ENCODE measurements around the gene WRAP73.

The WRAP73 gene

GRCh38 chr1:3651026-3651929 is 1.4 kb upstream of the WRAP73 start:
- peaks cover 16% of the 10 kb centered on the region for H3K36me3 ChIP-seq
- H3K27ac ChIP-seq: no peak overlapping the region
- no peak for TF ChIP-seq Cebpa-rat (IDR thresholded peaks at IDR 0.05)
- no peaks in the 10 kb centered on the region; the same call in 1 of the 2 replicates for H4K20me1 ChIP-seq
- H3K4me3 ChIP-seq: no peak overlapping the region
- H3K9ac ChIP-seq: no peak overlapping the region
- H3K4me2 ChIP-seq: no peak overlapping the region
- H3K9me3 ChIP-seq: peaks cover 15% of the 10 kb centered on the region; the same call in 1 of the 2 replicates
- peaks cover 35% of the 10 kb centered on the region for H3K4me1 ChIP-seq
- H3K27me3 ChIP-seq: peaks cover 54% of the 10 kb centered on the region

GRCh38 chr1:3650248-3651025 is 534 bp upstream of the WRAP73 start:
- peak overlapping the region; percentile 90; the same call in 1 of the 2 replicates for H3K4me3 ChIP-seq

GRCh38 chr1:3646596-3646995 is 3.3 kb downstream of the WRAP73 start:
- peaks cover 14% of the 10 kb centered on the region; the same call in 1 of the 2 replicates for H3K9me3 ChIP-seq
- H3K4me3 ChIP-seq: no peak overlapping the region
- peaks cover 55% of the 10 kb centered on the region for H3K36me3 ChIP-seq
- H3K27ac ChIP-seq: no peak overlapping the region
- TF ChIP-seq Cebpa-rat (IDR thresholded peaks at IDR 0.05): no peak
- H3K27me3 ChIP-seq: peaks cover 13% of the 10 kb centered on the region
- H3K4me2 ChIP-seq: no peak overlapping the region
- peak overlapping the region; percentile 10; the same call in 1 of the 2 replicates for H3K9ac ChIP-seq
- peaks cover 33% of the 10 kb centered on the region for H3K4me1 ChIP-seq
- H4K20me1 ChIP-seq: peaks cover 13% of the 10 kb centered on the region

More at GRCh38 chr1:3650248-3651025, 534 bp upstream of the WRAP73 start:
- H3K27me3 ChIP-seq: peaks cover 51% of the 10 kb centered on the region
- no peaks in the 10 kb centered on the region; the same call in none of the 2 replicates for H4K20me1 ChIP-seq
- peaks cover 33% of the 10 kb centered on the region for H3K4me1 ChIP-seq
- H3K9ac ChIP-seq: no peak overlapping the region
- TF ChIP-seq Cebpa-rat (IDR thresholded peaks at IDR 0.05): no peak
- H3K36me3 ChIP-seq: peaks cover 25% of the 10 kb centered on the region
- peaks cover 15% of the 10 kb centered on the region; the same call in 1 of the 2 replicates for H3K9me3 ChIP-seq
- H3K27ac ChIP-seq: no peak overlapping the region
- peak overlapping the region; percentile 98; the same call in 1 of the 2 replicates for H3K4me2 ChIP-seq

- peaks cover 6% of the 10 kb centered on the region; the same call in 1 of the 2 replicates for H3K9me3 ChIP-seq
- no peak for TF ChIP-seq Cebpa-rat (IDR thresholded peaks at IDR 0.05)
- peaks cover 5% of the 10 kb centered on the region for H3K27me3 ChIP-seq
- H3K4me1 ChIP-seq: peaks cover 33% of the 10 kb centered on the region
- peaks cover 21% of the 10 kb centered on the region for H4K20me1 ChIP-seq
- H3K9ac ChIP-seq: no peak overlapping the region
- no peak overlapping the region for H3K4me2 ChIP-seq
- no peak overlapping the region for H3K4me3 ChIP-seq
- peaks cover 63% of the 10 kb centered on the region for H3K36me3 ChIP-seq
- H3K27ac ChIP-seq: no peak overlapping the region
Observed at GRCh38 chr1:3645666-3646355, 4.1 kb downstream of the WRAP73 start.

GRCh38 chr1:3645247-3645646 is 4.7 kb downstream of the WRAP73 start:
- Histone ChIP-seq H4K20me1 (peaks cover 27% of the 10 kb centered on the region), H3K4me3 (no peak overlapping the region), H3K27ac (no peak overlapping the region), H3K9ac (no peak overlapping the region), H3K36me3 (peaks cover 68% of the 10 kb centered on the region), H3K4me2 (no peak overlapping the region), H3K4me1 (peaks cover 33% of the 10 kb centered on the region), H3K9me3 (peaks cover under 1% of the 10 kb centered on the region; the same call in 1 of the 2 replicates), H3K27me3 (no peaks in the 10 kb centered on the region; the same call in 1 of the 2 replicates)
- no peak for TF ChIP-seq Cebpa-rat (IDR thresholded peaks at IDR 0.05)

GRCh38 chr1:3644273-3644672 is 5.6 kb downstream of the WRAP73 start:
- H4K20me1 ChIP-seq: peaks cover 33% of the 10 kb centered on the region
- peaks cover 34% of the 10 kb centered on the region for H3K4me1 ChIP-seq
- H3K4me3 ChIP-seq: no peak overlapping the region

GRCh38 chr1:3642919-3643675 is 6.8 kb downstream of the WRAP73 start:
- H3K4me3 ChIP-seq: no peak overlapping the region
- peaks cover 89% of the 10 kb centered on the region for H3K36me3 ChIP-seq
- peaks cover 33% of the 10 kb centered on the region for H4K20me1 ChIP-seq
- no peak overlapping the region for H3K9ac ChIP-seq
- no peaks in the 10 kb centered on the region for H3K27me3 ChIP-seq
- no peak overlapping the region for H3K4me2 ChIP-seq
- TF ChIP-seq Cebpa-rat (IDR thresholded peaks at IDR 0.05): no peak
- no peak overlapping the region for H3K27ac ChIP-seq
- H3K9me3 ChIP-seq: no peaks in the 10 kb centered on the region
- H3K4me1 ChIP-seq: peaks cover 34% of the 10 kb centered on the region

More at GRCh38 chr1:3644273-3644672, 5.6 kb downstream of the WRAP73 start:
- H3K27me3 ChIP-seq: no peaks in the 10 kb centered on the region
- no peak overlapping the region for H3K4me2 ChIP-seq
- no peak for TF ChIP-seq Cebpa-rat (IDR thresholded peaks at IDR 0.05)
- H3K36me3 ChIP-seq: peaks cover 78% of the 10 kb centered on the region
- H3K27ac ChIP-seq: no peak overlapping the region
- H3K9ac ChIP-seq: no peak overlapping the region
- no peaks in the 10 kb centered on the region for H3K9me3 ChIP-seq

- Histone ChIP-seq H3K9me3 (no peaks in the 10 kb centered on the region), H3K4me3 (no peak overlapping the region), H3K36me3 (peaks cover 91% of the 10 kb centered on the region), H4K20me1 (peaks cover 33% of the 10 kb centered on the region), H3K4me1 (peaks cover 32% of the 10 kb centered on the region), H3K27me3 (no peaks in the 10 kb centered on the region), H3K4me2 (no peak overlapping the region), H3K9ac (no peak overlapping the region), H3K27ac (no peak overlapping the region)
- no peak for TF ChIP-seq Cebpa-rat (IDR thresholded peaks at IDR 0.05)
Observed at GRCh38 chr1:3641816-3642215, 8.1 kb downstream of the WRAP73 start.
